HG03558 (cell line): Measurements from ENCODE around the gene CTNNA1.

ENCODE experiments used
- ATAC-seq: cut with Tn5 transposase; IDR thresholded peaks from one replicate; pipeline ENCODE4 v1.9.1; 2021; ENCODE audit warnings: moderate number of reproducible peaks; ENCODE audit not compliant: unreplicated experiment; ENCODE audit errors: extremely low read depth

CTNNA1 gene

DNA sequence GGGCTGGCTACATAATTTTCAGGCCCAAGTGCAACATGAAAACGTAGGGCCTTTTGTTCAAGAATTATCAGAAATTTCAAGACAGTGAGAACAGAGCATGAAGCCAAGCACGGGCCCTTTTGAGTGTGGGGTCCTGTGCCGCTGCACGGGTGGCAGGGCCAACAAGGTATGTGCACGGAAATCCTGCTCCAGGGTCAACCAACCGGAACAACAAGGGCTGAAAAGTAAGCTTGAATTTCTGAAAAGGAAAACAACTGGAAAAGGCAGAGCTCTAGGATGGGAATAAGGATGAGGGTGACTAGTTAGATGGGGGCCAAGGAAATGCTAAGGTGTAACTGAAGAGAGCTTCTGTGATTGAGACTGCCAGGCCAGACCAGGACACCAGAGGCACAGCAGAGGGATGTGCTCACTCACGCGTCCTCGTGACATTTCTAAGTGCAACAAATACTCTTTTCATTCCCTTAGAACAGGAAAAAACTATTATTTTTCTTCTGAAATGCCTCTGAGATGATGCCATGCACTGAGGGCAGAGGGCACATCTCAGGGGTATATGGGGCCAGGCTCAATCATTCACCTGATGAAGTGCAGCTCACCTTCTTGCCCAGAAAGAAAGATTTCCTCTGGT is 202.6 kb downstream of the CTNNA1 start:
- no peak for ATAC-seq

GRCh38 chr5:138956801-138957200 is 203.6 kb downstream of the CTNNA1 start:
- no peak for ATAC-seq

GRCh38 chr5:138960145-138960692 is 207.0 kb downstream of the CTNNA1 start:
- ATAC-seq, result no peak

DNA sequence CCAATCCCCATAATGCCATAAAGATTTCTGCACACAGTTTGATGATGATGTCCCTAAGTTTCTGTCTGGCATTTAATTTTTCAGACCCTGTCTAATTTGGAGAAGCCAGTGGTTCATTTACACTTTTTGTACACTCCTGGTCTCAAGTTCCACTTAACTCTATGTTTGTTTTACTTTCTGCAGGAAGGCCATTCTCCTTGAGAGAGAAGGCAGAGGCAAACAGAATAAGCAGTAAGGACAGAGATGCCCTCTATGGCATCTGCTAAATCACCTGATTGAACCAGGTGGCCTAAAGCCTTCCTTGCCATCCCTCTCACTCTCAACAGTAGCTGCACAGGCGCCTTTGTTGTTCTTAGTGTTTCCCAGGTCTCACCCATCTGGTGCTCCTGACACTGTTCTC is 208.0 kb downstream of the CTNNA1 start:
- no peak for ATAC-seq

DNA sequence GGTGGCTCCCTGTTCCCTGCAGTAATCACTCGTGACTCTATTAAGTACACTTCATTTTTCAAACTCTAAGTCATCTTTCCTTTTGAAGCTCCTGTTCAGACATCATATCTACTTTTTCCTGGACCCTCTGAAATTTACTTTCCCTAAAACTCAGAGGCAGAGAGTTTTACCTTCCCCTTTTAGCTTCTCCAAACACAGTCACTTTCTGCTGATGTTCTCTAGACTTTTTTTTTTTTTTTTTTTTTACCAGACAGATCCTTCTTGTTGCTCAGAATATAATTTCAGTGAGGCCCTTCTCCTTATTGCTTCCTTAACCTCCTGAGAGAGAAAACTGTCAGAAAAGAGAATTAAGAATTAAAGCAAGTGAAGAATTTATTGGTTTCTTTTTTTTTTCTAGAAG is 208.5 kb downstream of the CTNNA1 start:
- ATAC-seq, result no peak

DNA sequence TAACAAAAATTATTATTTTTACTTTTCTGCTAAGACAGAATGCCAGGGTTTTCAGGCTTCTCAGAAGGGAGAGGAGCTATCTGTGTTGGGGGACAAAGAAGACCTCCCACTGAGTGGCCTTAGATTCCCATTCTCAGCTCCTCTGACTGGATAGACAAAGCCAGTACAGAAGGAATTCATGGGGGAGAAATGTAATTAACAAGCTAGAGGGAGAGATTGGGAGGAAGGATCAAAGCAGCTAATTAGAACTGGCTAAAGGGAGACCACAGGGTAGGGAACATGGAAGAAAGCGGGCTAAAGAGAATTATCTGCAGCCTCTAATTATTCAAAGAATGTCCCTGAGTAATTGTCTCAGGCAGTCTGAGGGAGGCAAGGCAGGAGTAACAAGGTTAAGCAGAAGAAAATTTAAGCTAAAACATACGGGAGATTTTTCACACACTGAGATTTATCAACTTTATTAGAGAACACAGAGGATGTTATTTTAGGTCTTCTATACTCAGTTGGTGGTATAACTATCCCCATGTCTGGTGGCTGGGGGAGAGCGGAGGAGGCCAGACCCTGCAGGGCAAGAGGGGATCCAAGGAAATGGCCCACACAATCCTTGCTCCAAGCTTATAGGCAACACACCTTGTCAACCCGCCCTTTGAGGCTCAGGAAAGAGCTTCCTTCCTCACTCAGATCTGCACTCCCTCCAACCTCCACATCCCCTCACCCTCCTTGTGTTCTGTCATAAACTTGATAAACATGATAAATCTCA is 209.6 kb downstream of the CTNNA1 start:
- no peak for ATAC-seq

DNA sequence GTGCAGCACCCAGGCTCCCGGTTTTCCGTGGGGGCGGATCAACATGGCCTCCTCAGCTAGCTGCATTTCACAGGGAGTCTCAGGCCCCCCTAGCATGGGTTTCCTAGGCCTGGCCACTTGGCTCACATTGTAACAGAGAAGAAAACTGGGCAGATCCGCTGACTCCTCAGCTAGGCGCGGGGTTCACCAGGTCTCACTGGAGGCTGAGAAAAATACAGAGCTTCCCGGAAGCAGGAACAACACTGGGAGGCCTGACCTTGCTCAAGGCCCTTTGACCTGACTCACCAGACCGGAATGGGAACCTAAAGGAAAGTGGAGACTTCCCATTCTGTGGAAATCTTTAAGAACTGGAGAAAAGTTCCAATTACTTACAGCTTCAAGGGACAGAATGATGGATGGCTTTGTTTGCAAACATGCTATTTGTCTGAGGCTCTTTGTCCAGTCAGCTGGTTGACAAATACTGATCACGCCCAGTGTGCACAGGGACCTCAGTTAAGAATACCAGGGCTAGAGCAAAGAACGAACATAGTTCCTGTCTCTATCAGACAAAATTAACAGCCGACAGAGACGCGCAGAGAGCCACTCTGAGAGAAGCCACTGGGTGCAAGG is 210.6 kb downstream of the CTNNA1 start:
- no peak for ATAC-seq

GRCh38 chr5:138964647-138965201 is 211.5 kb downstream of the CTNNA1 start:
- no peak for ATAC-seq

DNA sequence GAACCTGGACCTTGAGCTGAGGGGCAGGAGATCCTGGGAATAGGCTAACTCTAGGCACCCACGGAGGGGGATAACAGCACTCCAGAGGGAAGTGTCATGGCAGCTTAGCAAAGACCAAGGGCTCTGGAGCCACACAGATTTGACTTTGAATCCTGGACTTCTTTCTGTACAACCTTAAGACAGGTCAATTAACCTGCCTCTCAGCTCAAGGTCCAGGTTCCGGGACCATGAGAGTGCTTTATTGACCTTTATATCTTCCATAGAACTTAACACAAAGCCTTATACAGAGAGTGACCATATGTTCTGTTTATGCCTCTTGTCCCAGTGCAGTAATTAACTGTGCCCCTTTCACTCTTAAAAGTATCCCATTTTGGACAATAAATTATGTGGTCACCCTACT is 212.4 kb downstream of the CTNNA1 start:
- ATAC-seq, result no peak

DNA sequence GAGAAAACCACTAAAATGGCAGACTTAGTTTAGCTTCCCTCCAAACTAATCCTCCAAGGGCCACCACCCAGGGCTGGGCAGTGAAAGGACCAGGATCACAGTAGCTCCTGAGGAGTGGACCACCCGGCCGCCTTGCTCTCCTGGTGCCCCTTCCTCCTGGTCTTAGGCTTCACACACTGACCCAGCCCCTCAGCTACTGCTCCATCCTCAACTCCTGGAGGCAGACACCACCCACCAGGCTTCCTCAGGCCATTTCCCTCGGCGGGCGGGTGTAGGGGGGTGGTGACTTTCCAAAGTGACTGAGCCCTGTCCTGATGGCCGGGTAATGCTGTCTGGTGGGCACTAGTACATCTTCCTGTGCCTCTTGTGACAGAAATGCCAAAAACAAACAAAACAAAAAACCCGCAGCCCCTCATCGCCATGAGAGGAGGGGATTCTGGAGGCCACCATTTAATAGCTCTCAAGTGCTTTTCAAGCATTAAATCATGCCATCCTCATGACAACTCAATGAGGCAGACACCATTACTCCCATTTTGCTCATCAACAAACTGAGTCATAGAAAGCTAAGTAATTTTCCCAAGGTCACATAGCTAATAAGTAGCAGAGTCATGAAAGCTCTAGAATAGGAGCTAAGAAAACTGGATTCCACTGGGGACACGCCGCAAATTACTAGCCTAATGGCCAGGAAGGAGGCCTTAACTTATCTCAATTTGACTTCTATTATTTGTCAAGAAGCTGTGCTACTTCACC is 213.2 kb downstream of the CTNNA1 start:
- no peak for ATAC-seq

GRCh38 chr5:138967791-138968448 is 214.7 kb downstream of the CTNNA1 start:
- no peak for ATAC-seq

DNA sequence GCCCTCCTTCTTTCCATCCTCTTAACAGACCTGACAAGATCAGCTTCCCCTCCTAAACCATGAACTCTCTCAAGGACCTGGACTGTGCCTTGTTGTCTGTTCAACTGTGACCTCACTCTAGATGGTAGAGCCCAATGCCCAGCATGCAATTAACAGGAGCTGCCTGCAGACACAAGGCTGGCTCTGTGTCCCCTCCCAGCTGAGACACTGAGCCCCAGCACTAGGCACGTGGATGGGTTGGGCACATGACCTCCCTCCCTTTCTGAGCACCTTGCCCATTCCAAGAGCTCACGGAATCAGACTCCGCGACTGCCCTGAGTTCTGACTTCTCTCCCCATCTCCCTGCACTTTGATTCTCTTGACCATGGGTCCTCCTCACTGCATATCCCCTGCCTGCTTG is 215.4 kb downstream of the CTNNA1 start:
- no peak for ATAC-seq

GRCh38 chr5:138969323-138970002 is 216.2 kb downstream of the CTNNA1 start:
- no peak for ATAC-seq

DNA sequence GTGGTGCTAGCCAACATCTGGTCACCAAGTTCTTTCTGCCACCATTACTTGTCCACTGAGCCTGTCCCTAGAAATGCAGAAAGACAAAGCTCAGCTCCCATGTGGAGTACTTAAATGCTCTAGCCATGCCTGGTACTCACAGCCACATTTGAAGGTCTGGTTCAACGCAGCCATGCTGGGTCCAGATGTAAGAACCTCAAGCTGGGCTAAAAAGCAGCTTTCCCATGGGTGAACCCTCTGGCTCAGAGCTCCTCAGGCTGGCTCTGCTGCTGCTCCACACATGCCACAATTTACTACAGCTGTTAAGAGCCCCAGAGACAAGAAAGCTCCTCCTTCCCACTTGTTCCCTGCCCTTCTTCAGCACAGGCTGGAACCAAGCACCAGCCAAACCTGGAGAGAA is 219.0 kb downstream of the CTNNA1 start:
- ATAC-seq, result no peak

GRCh38 chr5:138972836-138973235 is 219.6 kb downstream of the CTNNA1 start:
- ATAC-seq, result no peak

GRCh38 chr5:138974227-138975063 is 221.2 kb downstream of the CTNNA1 start:
- ATAC-seq, result no peak

DNA sequence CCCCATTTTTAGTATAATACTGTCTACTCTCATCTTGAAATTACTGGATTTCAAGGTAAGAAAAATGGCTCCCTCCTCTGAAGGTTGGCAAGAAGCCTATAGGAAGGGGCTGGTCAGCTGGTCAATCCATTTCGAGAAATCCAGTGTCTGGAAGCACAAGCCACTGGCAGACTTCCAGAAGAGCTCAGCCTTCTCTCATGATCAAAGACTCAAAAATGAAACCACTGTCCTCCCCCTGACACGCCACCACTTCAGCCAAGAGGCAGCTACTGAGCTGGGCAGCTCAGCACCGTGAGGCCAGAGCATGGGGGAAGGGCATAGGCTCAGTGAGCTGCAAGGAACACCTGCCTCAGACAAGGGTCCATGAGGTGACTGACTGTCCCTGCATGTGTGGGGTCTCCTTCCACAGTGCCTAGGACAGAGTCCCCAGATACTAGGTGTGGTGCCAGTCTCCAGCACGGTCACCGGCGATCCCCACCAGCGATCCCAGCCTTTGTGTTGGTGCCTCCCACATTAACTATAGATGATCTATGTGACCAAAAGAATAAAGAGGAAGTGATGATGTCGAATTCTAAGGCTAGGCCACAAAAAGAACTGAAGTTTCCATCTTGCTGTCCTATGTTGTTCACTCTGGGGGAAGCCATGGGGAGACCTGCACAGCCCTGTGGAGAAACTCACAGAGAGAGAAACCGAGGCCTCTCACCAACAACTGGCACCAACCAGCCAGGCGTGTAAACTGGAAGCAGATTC is 222.0 kb downstream of the CTNNA1 start:
- ATAC-seq, result no peak

- no peak for ATAC-seq
Measured at GRCh38 chr5:138978080-138978479, 224.9 kb downstream of the CTNNA1 start.
